K562 (cell line): ENCODE results near the gene RACK1. TPM values are rescaled to one million over a fixed set of nuclear protein-coding genes. Genes with fewer than 3 reads are reported as not detected.

Experiments
- ATF2 ChIP-seq: sonication (generic); formaldehyde crosslinking; IDR thresholded peaks from 2 replicates; pipeline ENCODE4 v1.8.1; 2022; ENCODE audit warnings: missing genetic modification reagents
- DEAF1 ChIP-seq: fragments of 450-650 bp; formaldehyde crosslinking; IDR thresholded peaks from 2 replicates; pipeline ENCODE4 v1.4.0; 2020; ENCODE audit warnings: mild to moderate bottlenecking, moderate library complexity
- GATAD2A ChIP-seq: fragments of 450-650 bp; IDR thresholded peaks from 2 replicates; pipeline ENCODE4 v1.6.1; 2017
- HMG20A ChIP-seq: fragments of 450-650 bp; formaldehyde crosslinking; conservative IDR thresholded peaks from 2 replicates; pipeline ENCODE4 v1.4.0; 2020; ENCODE audit warnings: mild to moderate bottlenecking, mixed read lengths
- IFI16 ChIP-seq: fragments of 250-450 bp; sonication (Bioruptor Pico); IDR thresholded peaks from 2 replicates; pipeline ENCODE4 v2.1.2; 2022; ENCODE audit warnings: mild to moderate bottlenecking, inconsistent platforms
- KDM5B ChIP-seq: fragments of 200-600 bp; sonication (generic); IDR thresholded peaks from 2 replicates; pipeline ENCODE4 v1.6.1; 2012; ENCODE audit warnings: low read depth, mild to moderate bottlenecking, moderate library complexity, low read length, control low read depth, inconsistent platforms; ENCODE audit not compliant: insufficient replicate concordance
- MAX ChIP-seq: sonication (generic); formaldehyde crosslinking; IDR thresholded peaks from 2 replicates; pipeline ENCODE4 v1.9.0; 2022; ENCODE audit warnings: mild to moderate bottlenecking, missing genetic modification reagents
- PHB ChIP-seq: fragments of 250-450 bp; sonication (Bioruptor Pico); IDR thresholded peaks from 2 replicates; pipeline ENCODE4 v1.5.0; 2021
- RFX1 ChIP-seq: fragments of 450-650 bp; IDR thresholded peaks from 2 replicates; pipeline ENCODE4 v1.6.1; 2016; ENCODE audit warnings: mild to moderate bottlenecking, moderate library complexity
- SOX6 ChIP-seq: fragments of 450-650 bp; IDR thresholded peaks from 2 replicates; pipeline ENCODE4 v1.6.1; 2014; ENCODE audit warnings: mild to moderate bottlenecking
- TAF9B ChIP-seq: fragments of 450-650 bp; IDR thresholded peaks from 2 replicates; pipeline ENCODE4 v1.6.1; 2018; ENCODE audit warnings: mild to moderate bottlenecking; ENCODE audit not compliant: partially characterized antibody
- THAP12 ChIP-seq: fragments of 250-450 bp; sonication (Bioruptor Pico); IDR thresholded peaks from 2 replicates; pipeline ENCODE4 v1.9.0; 2021; ENCODE audit warnings: mild to moderate bottlenecking, inconsistent platforms
- UBTF ChIP-seq, 2 experiments: IDR thresholded peaks; 2 replicates each; pipeline ENCODE4 v1.6.1; 2012; ENCODE audit warnings: improper control_type of control experiment in 2 of 2, low read depth in 2 of 2, low read length in 2 of 2, borderline replicate concordance in 1 of 2
- ZBTB1 ChIP-seq: sonication (generic); formaldehyde crosslinking; IDR thresholded peaks from 2 replicates; pipeline ENCODE4 v1.8.1; 2023; ENCODE audit warnings: missing genetic modification reagents, low read depth, mild to moderate bottlenecking, borderline replicate concordance
- ZBTB43 ChIP-seq: sonication (generic); formaldehyde crosslinking; IDR thresholded peaks from 2 replicates; pipeline ENCODE4 v1.8.0; 2023; ENCODE audit warnings: mild to moderate bottlenecking, missing genetic modification reagents
- ZBTB8A ChIP-seq: fragments of 450-650 bp; IDR thresholded peaks from 2 replicates; pipeline ENCODE4 v1.6.1; 2018; ENCODE audit warnings: mild to moderate bottlenecking, moderate library complexity; ENCODE audit not compliant: partially characterized antibody
- ZNF224 ChIP-seq: sonication (generic); formaldehyde crosslinking; IDR thresholded peaks from 2 replicates; pipeline ENCODE4 v1.8.0; 2022; ENCODE audit warnings: mild to moderate bottlenecking, missing genetic modification reagents
- ZNF778 ChIP-seq: fragments of 450-650 bp; formaldehyde crosslinking; IDR thresholded peaks from 2 replicates; pipeline ENCODE4 v1.4.0; 2020; ENCODE audit warnings: mild to moderate bottlenecking, moderate library complexity
- polyA plus RNA-seq, 8 experiments: library from polyadenylated mRNA; depleted of rRNA in 4 of 8; stranded (reverse) in 5 of 8; unstranded in 3 of 8; fragments of >200 nt; fragmentation: Nextera tagmentation in 2 of 8; fragmentation: Illumina TruSeq in 1 of 8; extraction: Ambion mirVana in 2 of 8; extraction: Trizol in 1 of 8; gene quantifications; 2 replicates each; pipeline versions ENCODE4 v1.2.1 to v1.2.3, GENCODE V29; 2011 to 2014; ENCODE audit warnings: inconsistent platforms in 1 of 8, missing spikeins in 1 of 8
- total RNA-seq, 7 experiments: library from RNA; depleted of rRNA in 6 of 7; stranded (reverse); fragments of >200 nt in 6 of 7; fragmentation: Illumina TruSeq in 2 of 7; extraction: Trizol in 2 of 7; gene quantifications; 2 replicates each; pipeline versions ENCODE4 v1.2.1 to v1.2.3, GENCODE V29; 2011 to 2021; ENCODE audit warnings: low replicate concordance in 1 of 7

Gene RACK1
- total and polyA plus RNA-seq, 9 of the 15 experiments (the other 6 are each of a cell fraction or from before 2014, with no cell fraction given), result 2,303 to 5,311 (median 3,833) TPM

GRCh38 chr5:181261320-181262049 lies 17.8 kb upstream of the RACK1 start (continued):
- TF ChIP-seq ZBTB1 (CRISPR knock-in tag), result peak; percentile 78
- peak in 1 of 2 experiments; percentile 61; a peak in 3 of 4 replicates for TF ChIP-seq UBTF (IDR thresholded peaks at IDR 0.05; ENCODE audit: borderline replicate concordance in 1 of 2, low read depth in 2 of 2, low read length in 2 of 2)
- TF ChIP-seq IFI16 (CRISPR knock-in tag), result no peak
- TF ChIP-seq ZBTB43 (CRISPR knock-in tag), result no peak
- TF ChIP-seq ZBTB8A, result no peak
- no peak for TF ChIP-seq ZNF224 (CRISPR knock-in tag)
- TF ChIP-seq DEAF1, result no peak
- 0 out of 2 replicates have a peak, but pooled peaks have one; percentile 8 for TF ChIP-seq ATF2 (CRISPR knock-in tag)
- TF ChIP-seq KDM5B, result peak; percentile 27
- 0 out of 2 replicates have a peak, but pooled peaks have one; percentile 0 for TF ChIP-seq MAX
- no peak for TF ChIP-seq GATAD2A
- no peak for TF ChIP-seq ZNF778 (CRISPR knock-in tag)
- no peak; the same call in 1 of the 2 replicates for TF ChIP-seq THAP12 (CRISPR knock-in tag)
- TF ChIP-seq HMG20A (CRISPR knock-in tag), result no peak
- no peak for TF ChIP-seq RFX1
- TF ChIP-seq PHB (CRISPR knock-in tag), result no peak
- TF ChIP-seq SOX6, result no peak
- peak; percentile 25 for TF ChIP-seq TAF9B
